ENCODE results near the gene KCTD10.

The KCTD10 gene

DNA sequence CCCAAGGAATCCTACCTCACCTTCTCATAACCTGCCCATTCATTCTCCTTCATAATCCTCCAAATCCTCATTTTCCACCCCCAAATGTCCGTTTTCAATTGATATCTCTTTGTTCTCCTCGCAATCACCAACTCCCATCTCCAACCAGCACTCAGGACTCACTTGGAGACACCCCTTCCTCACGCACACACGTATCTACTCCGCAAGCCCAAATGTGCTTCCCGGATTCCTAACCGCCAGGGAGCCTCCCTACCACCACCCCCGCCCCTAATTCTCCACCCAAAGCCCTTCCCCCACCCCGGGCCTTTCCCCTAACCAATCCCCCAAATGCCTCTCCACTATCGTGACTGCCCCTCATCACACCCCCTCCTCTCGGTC is 304 bp downstream of the KCTD10 start:
- TF ChIP-seq EP300 (IDR thresholded peaks at IDR 0.05; ENCODE audit: borderline replicate concordance) (no peak), CEBPB (IDR thresholded peaks at IDR 0.05) (no peak), CREB1 (IDR thresholded peaks at IDR 0.05; ENCODE audit: low read depth) (no peak)
- TF ChIP-seq, protein P1, sequence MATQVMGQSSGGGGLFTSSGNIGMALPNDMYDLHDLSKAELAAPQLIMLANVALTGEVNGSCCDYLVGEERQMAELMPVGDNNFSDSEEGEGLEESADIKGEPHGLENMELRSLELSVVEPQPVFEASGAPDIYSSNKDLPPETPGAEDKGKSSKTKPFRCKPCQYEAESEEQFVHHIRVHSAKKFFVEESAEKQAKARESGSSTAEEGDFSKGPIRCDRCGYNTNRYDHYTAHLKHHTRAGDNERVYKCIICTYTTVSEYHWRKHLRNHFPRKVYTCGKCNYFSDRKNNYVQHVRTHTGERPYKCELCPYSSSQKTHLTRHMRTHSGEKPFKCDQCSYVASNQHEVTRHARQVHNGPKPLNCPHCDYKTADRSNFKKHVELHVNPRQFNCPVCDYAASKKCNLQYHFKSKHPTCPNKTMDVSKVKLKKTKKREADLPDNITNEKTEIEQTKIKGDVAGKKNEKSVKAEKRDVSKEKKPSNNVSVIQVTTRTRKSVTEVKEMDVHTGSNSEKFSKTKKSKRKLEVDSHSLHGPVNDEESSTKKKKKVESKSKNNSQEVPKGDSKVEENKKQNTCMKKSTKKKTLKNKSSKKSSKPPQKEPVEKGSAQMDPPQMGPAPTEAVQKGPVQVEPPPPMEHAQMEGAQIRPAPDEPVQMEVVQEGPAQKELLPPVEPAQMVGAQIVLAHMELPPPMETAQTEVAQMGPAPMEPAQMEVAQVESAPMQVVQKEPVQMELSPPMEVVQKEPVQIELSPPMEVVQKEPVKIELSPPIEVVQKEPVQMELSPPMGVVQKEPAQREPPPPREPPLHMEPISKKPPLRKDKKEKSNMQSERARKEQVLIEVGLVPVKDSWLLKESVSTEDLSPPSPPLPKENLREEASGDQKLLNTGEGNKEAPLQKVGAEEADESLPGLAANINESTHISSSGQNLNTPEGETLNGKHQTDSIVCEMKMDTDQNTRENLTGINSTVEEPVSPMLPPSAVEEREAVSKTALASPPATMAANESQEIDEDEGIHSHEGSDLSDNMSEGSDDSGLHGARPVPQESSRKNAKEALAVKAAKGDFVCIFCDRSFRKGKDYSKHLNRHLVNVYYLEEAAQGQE (IDR thresholded peaks at IDR 0.05; ENCODE audit: low read depth): no peak

DNA sequence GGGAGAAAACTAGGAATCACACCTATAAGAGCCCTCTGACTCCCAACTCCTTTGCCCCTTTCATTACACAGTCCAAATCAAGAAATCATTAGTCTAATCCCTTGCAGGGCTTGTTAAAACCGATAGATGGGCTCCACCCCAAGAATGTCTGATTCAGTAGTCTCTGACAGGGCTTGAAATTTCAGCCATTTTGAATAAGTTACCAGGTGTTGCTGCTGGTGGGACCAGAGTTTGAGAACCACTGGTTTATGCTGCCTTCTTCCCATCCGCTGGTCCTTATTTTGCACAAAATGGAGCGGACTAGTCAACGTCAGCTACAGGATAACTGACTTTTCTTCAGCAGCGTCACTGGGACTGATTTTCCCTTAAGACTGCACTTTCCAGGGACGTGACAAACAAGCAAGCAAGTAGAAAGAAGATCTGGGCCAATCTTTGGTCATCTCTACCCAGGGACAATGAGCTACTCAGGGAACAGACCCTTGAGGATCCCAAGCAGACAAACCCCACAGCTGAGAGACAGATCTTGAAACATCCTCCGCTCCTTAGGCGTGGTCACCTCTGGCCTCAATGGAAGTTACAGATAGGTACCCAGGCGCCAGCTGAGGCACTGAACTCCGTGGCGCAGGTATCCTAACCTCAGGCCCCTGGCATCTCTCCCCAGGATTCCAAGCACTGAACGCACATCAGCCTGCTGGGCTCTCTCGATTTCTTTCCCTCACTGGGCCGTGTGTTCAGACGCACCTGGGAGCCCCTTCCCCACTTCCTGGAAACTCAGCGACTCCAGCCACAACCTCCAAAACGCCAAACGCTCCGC is 900 bp downstream of the KCTD10 start:
- TF ChIP-seq, protein P1 (IDR thresholded peaks at IDR 0.05; ENCODE audit: low read depth): no peak
- TF ChIP-seq YY1 (IDR thresholded peaks at IDR 0.05; ENCODE audit: low read depth): no peak

DNA sequence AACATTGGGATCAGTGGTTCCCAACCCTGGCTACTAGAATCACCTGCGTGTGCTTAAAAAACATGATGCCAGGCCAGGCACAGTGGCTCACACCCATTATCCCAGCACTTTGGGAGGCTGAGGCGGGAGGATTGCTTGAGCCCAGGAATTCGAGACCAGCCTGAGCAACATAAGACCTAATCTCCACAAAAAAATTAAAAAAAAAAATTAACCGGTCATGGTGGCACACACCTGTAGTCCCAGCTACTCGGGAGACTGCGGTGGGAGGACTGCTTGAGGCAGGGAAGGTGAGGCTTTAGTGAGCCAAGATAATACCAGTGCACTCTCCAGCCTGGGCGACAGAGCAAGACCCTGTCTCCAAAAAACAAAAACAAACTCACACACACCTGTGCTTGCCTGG is 2.0 kb downstream of the KCTD10 start:
- TF ChIP-seq CEBPB (IDR thresholded peaks at IDR 0.05) (no peak), NFIC (IDR thresholded peaks at IDR 0.05) (no peak), EP300 (IDR thresholded peaks at IDR 0.05; ENCODE audit: borderline replicate concordance) (no peak), YY1 (IDR thresholded peaks at IDR 0.05; ENCODE audit: low read depth) (no peak), ZBTB7A (IDR thresholded peaks at IDR 0.05; ENCODE audit: low read depth) (no peak), FOXM1 (IDR thresholded peaks at IDR 0.05; ENCODE audit: borderline replicate concordance, low read depth) (no peak), RAD21 (IDR thresholded peaks at IDR 0.05; ENCODE audit: low read depth) (no peak), EGR1 (IDR thresholded peaks at IDR 0.05) (no peak)

DNA sequence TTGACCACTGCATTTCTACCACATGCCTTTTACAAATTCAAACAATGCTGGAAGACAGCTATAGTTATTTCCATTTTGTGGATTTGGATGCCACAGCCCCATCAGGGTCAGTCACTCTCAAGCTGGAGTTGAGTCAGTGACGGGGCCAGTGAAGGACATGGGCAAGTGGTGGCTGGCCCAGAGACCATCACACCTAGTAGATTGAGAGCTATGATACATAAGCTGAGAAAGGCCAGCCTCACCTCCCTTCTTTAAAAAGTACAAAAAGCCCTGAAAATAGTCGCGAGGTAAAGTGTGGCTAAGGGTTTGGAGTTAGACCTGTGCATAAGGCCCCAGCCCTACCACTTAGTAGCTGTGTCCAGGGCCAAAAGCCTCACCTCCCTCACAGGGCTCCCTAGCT is 4.1 kb downstream of the KCTD10 start:
- TF ChIP-seq EP300 (IDR thresholded peaks at IDR 0.05; ENCODE audit: borderline replicate concordance) (no peak), ZBTB7A (IDR thresholded peaks at IDR 0.05; ENCODE audit: low read depth) (no peak), CREB1 (IDR thresholded peaks at IDR 0.05; ENCODE audit: low read depth) (no peak), CEBPB (IDR thresholded peaks at IDR 0.05) (no peak), YY1 (IDR thresholded peaks at IDR 0.05; ENCODE audit: low read depth) (no peak), EGR1 (IDR thresholded peaks at IDR 0.05) (no peak)
- TF ChIP-seq, protein P2, sequence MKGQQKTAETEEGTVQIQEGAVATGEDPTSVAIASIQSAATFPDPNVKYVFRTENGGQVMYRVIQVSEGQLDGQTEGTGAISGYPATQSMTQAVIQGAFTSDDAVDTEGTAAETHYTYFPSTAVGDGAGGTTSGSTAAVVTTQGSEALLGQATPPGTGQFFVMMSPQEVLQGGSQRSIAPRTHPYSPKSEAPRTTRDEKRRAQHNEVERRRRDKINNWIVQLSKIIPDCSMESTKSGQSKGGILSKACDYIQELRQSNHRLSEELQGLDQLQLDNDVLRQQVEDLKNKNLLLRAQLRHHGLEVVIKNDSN (IDR thresholded peaks at IDR 0.05): no peak

DNA sequence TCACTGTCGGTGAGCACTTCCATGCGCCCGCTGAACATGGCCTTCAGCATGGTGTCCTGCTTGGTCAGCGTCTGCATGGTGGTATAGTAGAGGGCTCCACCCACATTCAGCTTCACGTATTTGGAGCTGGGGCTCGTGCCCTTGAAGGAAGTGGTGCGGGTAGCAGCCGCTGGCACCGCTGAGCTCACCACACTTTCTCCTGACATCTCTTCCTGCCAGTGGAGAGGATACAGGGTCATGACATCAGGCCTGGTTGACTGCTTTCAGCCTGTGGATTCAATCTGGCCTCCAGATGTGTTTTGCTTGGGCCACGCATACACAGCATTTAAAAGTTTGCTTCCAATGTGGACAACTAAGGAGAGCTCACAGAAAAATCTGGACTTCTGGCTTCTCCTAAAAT is 7.6 kb downstream of the KCTD10 start:
- no peak for TF ChIP-seq CREB1 (IDR thresholded peaks at IDR 0.05; ENCODE audit: low read depth)
- no peak for TF ChIP-seq EP300 (IDR thresholded peaks at IDR 0.05; ENCODE audit: borderline replicate concordance)
- TF ChIP-seq, protein P3, sequence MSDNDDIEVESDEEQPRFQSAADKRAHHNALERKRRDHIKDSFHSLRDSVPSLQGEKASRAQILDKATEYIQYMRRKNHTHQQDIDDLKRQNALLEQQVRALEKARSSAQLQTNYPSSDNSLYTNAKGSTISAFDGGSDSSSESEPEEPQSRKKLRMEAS (IDR thresholded peaks at IDR 0.05): no peak
- no peak for TF ChIP-seq TEAD4 (IDR thresholded peaks at IDR 0.05)
- TF ChIP-seq RAD21 (IDR thresholded peaks at IDR 0.05; ENCODE audit: low read depth): no peak
- no peak for TF ChIP-seq FOXM1 (IDR thresholded peaks at IDR 0.05; ENCODE audit: borderline replicate concordance, low read depth)

DNA sequence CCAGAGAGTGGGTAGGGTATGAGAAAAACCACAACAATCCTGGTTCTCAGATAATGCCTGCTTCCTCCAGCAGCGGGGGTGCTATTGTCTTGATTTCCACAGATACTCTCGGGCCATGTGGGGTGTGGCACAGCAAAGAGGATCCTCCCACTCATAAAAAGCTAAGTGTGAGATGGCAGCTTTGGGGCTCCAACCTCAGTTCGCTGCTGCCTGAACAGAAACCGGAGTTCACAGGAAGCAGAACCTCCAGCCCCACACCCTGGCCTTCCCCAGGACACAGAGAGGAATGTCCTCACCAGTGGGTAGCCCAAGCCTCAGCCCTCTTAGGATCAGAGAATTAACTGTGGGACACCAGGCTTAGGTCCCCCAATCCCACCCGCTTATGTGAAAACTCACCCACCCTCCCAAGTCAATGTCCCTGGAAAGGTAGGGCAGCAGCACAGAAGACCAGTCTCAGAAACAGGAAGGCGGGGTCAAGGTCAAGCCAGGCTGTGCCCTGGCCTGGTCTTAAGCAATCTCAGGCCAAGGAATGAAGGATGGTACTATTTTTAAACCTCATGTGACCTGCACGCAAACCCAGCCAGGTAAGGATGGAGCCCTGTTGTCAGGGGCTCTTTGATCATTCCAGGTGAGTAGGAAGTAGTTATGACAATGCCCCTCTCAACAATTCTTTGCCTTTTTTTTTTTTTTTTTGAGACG is 9.0 kb downstream of the KCTD10 start:
- no peak for TF ChIP-seq TEAD4 (IDR thresholded peaks at IDR 0.05)
- TF ChIP-seq EGR1 (IDR thresholded peaks at IDR 0.05): no peak
- no peak for TF ChIP-seq CREB1 (IDR thresholded peaks at IDR 0.05; ENCODE audit: low read depth)
- TF ChIP-seq TCF12 (IDR thresholded peaks at IDR 0.05; ENCODE audit: low read depth): no peak
- TF ChIP-seq, protein P2 (IDR thresholded peaks at IDR 0.05): no peak
- TF ChIP-seq FOXM1 (IDR thresholded peaks at IDR 0.05; ENCODE audit: borderline replicate concordance, low read depth): no peak
- TF ChIP-seq, protein P1 (IDR thresholded peaks at IDR 0.05; ENCODE audit: low read depth): no peak
- no peak for TF ChIP-seq CEBPB (IDR thresholded peaks at IDR 0.05)
- TF ChIP-seq ZBTB7A (IDR thresholded peaks at IDR 0.05; ENCODE audit: low read depth): no peak
- TF ChIP-seq YY1 (IDR thresholded peaks at IDR 0.05; ENCODE audit: low read depth): no peak
- TF ChIP-seq RAD21 (IDR thresholded peaks at IDR 0.05; ENCODE audit: low read depth): no peak
- TF ChIP-seq NFIC (IDR thresholded peaks at IDR 0.05): no peak
- TF ChIP-seq EP300 (IDR thresholded peaks at IDR 0.05; ENCODE audit: borderline replicate concordance): no peak
- TF ChIP-seq, protein P3 (IDR thresholded peaks at IDR 0.05): no peak
- TF ChIP-seq TAF1 (IDR thresholded peaks at IDR 0.05; ENCODE audit: low read depth): no peak

Data from Ishikawa (cell line).